NCI-H1694 (cell line): ENCODE measurements around the gene NANOS3.
"Not testable (repeated sequence)": the region's sequence is repeated elsewhere in the genome, so short reads cannot be mapped to it uniquely, and the experiment has no call there.

Source experiments
- DNase-seq: peaks from one replicate; lab custom pipeline; 2025; lab: John Stamatoyannopoulos, UW

NANOS3 gene

GRCh38 chr19:13920940-13921747, 44.2 kb downstream of the NANOS3 start:
- peak; percentile 42 for DNase-seq

- DNase-seq, result not testable (repeated sequence)
Observed at GRCh38 chr19:13922118-13922517, 45.2 kb downstream of the NANOS3 start.

- no peak for DNase-seq
Observed at GRCh38 chr19:13923194-13923987, 46.5 kb downstream of the NANOS3 start.

- no peak for DNase-seq
Observed at GRCh38 chr19:13926010-13926409, 49.1 kb downstream of the NANOS3 start.

GRCh38 chr19:13926715-13927114, 49.8 kb downstream of the NANOS3 start:
- no peak for DNase-seq

GRCh38 chr19:13929340-13929739, 52.4 kb downstream of the NANOS3 start:
- DNase-seq, result no peak

- DNase-seq, result no peak
Observed at GRCh38 chr19:13929956-13930355, 53.0 kb downstream of the NANOS3 start.
